ENCODE data around the gene CYP2U1.

DNA sequence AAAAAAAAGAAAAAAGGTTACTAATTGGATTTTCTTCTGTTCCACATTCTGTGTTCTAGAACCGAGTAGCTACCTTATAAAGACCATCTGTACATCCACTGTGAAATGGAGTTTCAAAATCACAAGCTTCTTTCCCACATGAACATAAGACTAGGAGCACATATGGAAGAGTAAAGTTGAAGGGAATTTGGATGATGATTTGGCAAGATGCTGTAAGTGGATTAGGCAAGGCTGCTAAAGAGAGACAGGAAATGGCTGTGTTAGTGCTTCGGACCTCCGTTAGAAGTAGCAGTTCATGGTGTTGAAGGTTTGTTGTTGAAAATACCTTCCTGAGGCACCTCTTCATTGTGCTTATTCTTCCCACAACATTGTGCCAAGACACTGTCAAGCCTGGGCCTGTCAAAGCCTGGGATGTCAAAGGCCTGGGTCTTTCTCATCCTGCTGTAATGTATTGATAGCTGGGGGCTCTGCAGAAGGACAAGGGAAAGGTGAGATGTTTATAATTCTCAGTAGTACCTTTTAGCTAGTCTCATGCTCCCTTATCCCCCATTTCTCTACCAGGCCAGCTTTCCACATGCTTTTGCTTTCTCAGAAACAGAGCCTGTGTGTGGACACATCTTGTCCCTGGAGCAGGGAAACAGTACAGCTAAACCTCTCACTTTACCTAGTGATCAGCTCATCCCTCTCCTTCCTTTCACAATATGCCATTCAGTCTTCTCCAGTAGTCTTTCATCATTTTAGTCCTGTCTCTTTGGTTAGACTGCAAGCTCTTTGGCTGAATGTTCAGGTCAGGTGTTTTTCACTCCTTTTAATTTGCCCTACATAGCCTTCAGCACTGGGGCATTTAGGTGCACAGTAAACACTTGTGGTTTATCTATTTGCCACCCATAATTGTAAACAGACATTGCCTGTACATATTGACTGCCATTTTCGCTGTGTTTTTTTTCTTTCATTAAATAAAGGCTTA lies 37.9 kb upstream of the CYP2U1 start:
- TF ChIP-seq POLR2A (IDR thresholded peaks at IDR 0.05; ENCODE audit: low read depth, low read length) (no peak), POLR2AphosphoS5 (IDR thresholded peaks at IDR 0.05; ENCODE audit: low read depth, low read length) (no peak), TAF1 (IDR thresholded peaks at IDR 0.05; ENCODE audit: borderline replicate concordance, low read depth, low read length) (no peak)
